Measurements from ENCODE around the gene ASXL1.

ASXL1 gene

DNA sequence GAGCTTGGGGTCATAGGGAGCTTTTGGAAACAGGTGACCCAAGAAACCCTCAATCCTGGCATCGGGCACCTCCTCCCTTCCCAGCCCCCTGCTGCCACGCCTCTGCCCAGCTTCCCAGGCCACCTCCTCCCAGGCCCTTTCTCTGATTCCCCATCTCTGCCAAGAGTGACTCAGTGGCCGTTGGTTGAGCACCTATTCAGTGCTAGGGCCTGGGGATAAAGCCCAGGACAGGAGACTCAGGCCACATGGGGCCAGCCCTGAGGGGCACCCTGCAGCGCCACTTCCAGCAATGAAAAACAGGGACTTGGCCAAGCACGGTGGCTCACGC lies 110.1 kb downstream of the ASXL1 start:
- no peak for DNase-seq

DNA sequence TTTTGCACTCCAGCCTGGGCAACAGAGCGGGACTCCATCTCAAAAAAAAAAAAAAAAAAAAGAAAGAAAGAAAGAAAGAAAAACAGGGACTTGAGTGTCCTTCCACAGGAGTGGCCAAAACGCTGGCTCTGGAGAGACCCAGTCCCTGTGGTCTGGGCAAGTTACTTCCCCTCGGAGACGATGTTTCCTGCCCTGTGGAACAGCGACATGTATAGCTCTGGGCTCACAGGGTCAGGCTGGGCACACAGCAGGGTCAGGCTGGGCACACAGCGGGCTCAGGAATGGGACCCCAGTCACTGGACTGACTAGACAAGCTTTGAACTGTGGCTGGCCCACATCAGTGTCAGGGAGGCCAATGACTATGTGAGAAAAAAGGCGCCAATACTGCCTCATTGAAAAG lies 110.7 kb downstream of the ASXL1 start:
- no peak for DNase-seq

DNA sequence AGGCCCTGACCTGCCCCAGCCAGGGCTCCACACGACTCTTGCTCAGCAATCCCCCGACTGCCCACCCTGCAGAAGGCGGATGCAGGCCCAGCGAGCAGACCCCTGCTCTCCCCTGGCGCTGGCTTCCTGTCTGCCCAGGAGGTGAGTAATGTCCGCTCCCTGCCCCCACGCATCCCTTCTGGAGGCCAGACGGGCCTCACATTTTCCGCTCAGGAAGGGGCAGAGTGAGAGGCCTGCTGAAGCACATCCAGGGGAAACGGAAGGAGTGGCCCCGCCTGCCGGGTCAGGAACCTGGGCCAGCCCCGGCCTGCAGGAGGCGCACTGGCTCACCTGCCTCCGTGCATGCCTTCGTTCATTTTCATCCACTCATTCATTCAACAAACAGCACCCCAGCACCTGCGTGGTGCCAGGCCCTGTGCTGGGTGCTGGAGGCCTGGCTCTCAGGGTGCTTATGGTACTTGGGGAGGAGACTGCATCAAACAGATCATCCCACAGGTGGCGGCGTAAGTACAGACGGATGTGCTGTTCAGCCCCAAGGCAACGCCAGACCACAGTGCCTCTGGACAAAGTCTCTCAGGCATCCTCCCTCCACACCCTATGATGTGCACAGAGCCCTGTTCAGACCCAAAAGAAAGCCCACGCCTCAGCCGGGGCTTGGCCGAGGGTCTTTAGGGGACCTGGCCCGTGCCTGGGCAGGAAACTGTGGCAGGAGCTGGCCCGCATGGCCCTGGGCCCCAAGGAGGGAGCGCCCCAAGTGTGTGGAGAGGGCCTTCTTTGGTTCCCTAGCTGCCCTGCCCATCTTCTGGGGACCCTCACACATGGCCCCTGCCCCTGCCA lies 112.1 kb downstream of the ASXL1 start:
- DNase-seq: peak; percentile 47

DNA sequence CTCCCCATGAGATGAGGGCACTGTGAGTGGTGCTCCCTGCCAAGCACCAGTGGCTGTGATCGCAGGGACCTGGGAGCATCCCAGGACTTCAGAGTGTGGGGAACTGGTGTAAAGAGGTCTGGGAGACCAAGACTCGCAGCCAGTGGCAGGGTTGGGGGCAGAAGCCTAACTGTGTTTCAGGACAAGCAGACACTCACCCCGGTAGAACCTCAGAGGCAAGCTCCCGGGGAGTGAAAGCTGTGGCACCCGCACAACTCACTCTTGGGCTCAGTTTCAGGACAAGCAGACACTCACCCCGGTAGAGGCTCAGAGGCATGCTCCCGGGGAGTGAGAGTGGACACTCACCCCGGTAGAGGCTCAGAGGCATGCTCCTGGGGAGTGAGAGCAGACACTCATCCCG lies 112.8 kb downstream of the ASXL1 start:
- no peak for DNase-seq

DNA sequence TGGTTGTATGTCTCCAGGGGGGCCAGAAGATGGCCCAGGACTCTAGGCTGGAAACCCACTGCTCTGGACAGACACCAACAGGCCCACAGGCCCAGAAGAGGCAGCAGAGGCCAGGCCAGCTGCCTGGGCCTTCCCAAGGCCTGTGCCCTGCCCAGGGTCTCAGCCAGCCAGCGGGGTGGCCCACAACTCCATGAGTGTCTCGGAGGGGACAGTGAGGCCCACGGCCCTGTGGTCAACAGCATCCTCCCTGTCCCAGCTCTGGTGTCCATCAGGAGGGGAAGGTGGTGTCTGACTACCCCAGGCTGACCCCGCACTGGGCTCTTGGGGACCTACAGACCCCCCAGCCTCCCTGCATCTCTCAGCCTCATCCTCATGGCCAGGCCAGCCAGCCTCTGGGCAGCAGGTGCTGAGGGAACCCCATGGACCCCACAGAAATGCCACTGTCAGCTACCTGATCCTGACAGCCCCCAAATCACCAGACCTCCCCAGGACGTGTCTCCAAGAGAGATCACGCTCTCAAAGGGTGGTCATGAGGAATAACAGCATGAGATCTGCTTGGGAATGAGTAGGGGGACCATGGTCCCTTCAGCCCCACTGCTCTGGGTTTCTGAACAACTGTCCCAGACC lies 114.6 kb downstream of the ASXL1 start:
- DNase-seq: no peak

DNA sequence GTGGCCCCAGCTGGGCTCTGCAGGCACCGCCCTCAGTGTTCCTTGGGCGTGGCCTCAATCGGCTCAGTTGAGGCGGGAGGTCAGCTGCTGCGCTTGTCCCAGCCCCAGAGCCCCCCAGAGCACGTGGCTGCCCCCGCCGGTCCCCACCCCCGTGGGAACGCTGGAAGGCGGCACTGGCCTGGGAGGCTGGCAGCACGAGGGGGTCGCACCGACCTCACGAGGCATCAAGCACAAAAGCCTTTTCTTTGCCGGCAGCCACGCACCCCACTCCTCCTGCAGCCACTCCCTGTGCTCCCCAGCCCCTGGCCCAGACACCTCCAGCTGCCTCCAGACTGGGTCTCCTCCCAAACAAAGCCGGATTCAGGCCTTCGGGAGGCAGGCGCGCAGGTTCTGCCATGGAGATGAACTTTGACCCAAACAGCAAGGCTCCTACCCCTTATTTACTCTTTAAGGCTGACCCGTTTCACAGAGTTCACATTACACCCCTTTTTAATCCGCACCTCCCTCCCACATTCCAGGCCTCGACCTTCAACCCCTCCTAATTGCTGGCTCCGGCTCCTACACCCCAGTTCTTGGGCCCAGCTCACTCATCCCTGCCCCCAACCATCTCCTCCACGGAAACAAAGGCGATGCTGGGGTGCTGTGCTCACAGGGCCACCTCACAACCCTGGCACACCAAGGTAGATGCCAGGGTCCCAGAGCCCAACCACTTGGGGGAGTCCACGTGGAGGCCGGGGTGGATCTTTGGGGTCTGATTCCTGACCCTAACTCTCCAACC lies 115.3 kb downstream of the ASXL1 start:
- DNase-seq: no peak

DNA sequence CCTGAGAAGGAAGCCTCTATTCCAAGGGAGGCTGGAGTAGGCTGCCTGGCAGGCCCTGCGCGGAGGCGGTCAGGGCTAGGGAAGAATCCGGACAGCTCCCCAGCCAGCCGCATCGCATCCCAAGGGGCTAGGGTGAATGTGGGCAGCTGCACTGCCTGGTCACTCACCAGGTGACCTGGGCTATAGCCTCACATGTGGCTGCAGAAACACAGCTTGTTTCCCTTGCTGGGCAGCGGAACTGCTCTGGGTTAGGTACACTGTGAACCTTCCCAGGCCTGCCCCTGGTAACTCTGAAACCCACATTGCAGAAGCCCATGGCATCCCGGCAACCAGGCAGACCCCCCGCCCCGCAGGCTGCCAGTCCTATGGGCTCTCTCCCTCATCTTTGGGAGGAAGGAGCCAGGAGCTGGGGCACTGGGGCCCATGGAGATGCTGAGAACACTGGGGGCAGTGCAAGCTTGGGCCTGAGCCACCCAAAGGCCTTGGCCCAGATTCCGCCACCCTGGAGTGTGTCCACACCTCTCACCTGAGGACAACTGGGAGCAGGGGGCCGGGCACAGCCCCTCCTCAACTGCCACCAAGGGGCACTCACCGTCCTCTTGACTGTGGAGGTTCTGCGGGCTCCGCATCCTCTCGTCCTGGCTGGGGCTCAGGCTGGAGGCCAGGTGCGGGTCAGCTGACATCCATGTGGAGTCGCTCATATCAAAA lies 116.0 kb downstream of the ASXL1 start:
- DNase-seq: no peak

DNA sequence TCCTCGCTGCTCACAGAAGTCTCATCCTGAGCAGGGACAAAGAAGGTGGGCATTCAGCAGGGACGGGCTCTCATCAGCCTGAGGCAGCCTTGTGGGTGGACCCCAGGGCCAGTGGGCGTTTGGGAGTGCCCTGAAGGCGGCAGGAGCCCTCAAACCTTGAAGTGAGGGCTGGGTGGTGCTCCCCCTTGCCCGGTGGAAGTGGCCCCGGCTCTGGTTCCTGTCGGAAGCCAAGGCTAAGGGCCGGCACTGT lies 116.5 kb downstream of the ASXL1 start:
- no peak for DNase-seq

DNA sequence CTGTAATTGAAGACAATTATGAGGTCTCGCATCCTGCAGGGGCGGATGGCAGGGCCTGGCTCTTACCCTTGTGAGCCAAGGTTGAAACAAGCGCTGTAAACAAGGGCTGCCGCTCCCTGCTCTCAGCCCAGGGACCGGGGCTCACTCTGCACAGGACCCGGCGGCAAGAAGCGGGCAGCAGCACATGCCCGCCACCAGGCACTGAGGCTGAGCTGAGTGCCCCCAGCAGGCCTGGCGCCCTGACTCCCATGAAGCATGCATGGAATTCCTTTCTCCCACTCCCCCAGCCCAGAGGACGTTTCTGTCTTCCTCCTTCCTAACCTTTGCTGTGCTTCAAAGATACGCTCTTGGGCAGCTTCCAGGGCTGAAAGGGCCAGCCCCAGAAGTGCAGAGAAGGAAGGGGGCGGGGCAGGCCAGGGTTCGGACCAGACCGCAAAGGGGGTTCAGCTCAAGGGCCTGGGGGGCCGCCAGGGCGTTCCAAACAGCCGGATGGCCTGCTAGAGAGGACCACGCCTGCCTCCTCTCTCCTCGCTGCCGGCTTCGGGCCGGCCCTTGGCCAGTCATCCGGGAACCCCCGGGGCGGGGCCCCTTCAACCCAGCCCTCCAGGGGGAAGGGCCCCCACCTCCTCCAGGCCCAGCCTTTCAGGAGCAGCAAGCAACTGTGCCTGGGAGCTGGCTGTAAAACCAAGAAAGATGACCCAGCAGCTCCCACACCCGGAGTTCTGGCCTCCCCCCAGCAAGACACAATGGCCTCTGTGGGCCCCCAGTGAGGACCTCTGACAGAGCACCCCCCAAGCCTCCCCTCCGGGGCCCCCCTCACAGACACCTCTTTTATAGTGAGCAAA lies 117.1 kb downstream of the ASXL1 start:
- DNase-seq: no peak

DNA sequence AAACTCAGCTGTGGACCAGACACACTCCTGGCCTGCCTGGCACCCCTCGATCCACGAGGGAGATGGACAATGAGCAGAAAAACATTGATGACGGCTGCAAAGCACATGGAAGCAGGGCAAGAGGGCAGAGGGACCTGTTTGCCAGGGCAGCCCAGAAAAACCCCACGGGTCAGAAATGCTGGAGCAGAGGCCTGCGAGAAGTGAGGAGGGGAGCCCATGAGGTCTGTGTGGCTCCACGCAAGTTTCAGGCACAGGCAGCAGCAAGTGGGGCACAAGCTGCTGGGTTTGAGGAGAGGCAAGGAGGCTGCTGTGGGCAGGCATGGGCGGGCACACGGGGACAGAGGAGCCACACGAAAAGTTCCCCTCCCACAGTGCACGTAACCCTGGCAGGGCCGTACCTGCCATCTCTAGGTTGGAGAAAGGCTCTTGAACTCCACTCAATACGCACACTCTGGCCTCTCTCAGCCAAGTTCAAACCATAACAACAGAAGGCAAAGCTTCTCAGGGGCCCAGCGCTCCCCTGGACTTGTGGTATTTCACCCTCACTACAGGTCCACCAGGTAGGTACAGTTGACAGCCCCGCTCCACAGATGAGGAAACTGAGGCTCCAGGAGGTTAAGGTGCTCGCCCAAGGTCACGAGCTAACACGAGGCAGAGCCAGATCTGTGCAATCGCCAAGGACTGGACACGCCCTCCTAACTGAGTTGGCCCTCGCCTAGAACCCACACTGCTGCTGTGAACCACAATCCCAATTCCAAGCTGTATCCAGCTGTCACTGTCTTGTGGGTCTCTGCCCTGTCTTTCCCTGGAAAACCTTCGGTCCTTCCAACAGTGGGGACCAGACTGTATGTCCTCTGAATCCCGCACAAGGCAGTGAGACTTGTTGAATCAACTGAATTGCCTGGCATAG lies 118.8 kb downstream of the ASXL1 start:
- no peak for DNase-seq

DNA sequence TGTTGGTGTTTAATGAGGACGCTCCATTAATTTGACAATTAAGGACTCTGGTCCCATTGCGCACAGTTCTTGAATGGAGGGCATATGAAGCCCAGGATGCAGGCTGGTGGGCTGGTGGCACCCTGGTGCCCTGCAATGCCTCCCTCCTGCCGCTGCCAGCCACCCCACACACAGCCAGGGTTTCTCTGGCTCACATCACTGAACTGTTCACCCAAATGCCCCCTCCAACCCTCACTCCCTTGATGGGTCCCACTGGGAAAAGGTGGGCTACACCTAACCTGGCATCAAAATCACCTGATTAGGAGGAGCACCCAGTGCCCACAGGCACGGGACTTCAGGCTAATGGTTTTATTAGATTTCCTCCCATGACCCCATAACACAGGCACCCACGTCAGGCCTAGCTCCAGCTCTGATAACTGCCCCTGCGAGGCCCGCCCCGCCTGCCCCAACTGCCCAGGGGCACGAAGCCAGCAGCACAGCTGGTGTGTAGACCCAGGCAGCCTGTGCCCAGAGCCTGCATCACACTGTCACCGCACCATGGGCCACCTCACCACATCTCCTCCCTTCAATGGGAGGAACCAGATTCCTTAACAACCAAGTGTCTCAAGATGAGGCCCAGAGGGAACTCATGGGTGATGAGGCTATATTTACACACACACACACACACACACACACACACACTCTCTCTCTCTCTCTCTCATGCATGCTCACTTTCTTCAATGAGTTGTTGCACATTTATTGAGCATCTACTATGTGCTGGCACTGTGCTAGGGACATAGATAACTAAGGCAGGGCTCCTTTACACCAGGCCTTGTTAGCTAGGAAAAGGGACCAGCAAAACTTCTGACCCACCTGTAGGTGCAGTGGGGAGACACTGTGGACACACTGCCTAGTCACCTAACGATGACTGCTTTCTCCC lies 119.7 kb downstream of the ASXL1 start:
- no peak for DNase-seq

DNA sequence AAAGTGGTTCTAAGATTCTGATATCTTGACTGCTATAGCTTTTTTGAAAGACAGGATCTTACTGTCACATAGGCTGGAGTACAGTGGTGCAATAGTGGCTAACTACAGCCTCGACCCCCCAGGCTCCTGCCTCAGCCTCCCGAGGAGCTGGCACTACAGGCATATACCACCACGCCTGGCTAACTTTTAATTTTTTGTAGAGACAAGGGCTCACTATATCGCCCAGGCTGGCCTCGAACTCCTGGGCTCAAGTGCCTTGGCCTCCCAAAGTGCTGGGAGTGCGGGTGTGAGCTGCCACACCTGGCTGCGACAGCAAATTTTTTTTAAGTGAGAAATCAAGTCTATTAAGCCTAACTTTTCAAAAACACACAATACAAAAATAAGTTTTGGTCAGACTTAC lies 120.4 kb downstream of the ASXL1 start:
- DNase-seq: no peak

DNA sequence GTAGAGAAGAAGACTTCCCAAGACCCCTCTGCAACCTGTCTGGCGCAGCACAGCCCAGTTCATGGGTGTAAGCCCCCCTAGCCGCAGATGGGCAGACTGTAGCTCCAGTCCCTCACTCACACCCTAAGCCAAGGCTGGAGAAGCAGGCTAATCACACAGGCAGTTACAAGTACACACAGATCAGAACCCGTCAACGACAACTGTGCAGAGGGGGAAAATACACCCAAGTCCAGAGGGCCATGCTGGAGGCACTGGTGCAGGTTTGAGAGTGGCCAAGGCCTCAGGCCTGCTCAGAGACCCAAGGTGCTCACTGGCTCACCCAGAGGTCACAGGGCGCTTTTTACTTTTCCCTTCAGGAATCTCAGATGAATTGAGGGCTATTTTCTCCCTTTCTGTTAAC lies 120.9 kb downstream of the ASXL1 start:
- DNase-seq: no peak

DNA sequence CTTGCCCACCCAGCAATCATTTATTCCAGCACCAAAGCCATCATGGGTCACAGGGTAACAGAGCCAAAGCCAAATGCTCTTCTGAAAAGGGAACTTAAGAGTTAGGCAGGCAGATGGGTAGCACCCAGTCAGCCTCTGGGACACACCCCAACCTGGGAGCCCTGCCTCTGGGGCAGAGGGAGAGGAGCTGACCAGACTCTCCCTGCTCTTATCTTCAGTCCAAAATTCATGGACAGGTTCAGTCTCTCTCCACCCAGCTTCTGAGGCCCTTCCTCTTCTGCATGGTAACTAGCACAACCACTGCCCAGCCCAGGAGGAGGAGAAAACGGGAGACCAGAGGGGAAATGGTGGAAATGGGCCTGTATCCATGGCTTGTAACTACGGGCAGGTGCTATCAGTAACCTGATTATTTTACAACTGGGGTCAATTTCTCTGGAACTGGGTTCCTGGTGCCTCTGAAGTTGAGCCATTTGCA lies 121.6 kb downstream of the ASXL1 start:
- no peak for DNase-seq

DNA sequence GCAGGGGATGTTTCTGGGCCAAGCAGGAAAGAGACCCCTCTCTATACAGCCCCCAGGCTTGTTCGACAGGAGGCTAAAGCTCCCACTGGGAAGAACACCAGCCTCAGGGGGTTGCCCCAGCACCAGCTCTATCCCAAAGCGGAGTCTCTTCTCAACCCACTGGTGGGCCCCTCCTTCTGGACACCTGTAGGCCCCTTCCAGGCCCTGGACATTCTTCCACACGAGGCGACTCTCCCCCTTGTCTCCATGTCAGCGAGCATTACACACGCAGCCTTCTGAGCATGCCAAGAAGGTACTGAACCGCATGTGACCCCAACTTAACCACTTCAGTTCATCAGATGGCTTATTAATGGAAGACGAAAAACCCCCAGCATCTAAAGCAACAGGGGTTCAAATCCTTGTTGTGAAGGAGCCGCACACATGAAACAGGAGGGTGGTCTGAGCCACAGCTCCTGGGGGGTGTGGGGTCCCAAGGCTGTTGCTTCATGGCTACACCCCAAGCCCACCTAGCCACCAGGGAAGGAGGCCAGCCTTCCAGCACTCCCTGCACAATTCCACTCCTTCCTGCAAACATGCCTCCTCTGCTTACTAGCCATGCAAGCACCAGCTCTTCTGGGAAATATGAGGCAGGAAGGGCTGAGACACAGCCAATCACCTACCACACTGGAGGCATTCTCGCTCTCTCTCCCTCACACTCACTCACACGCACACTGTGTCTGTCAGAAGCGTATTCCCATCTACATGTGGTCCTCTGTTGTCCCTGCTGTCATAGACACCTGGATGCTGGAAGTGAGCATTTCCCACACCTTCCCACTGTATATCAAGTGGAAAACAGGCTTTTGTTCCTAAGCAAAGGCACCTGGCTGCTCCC lies 122.5 kb downstream of the ASXL1 start:
- DNase-seq: no peak

DNA sequence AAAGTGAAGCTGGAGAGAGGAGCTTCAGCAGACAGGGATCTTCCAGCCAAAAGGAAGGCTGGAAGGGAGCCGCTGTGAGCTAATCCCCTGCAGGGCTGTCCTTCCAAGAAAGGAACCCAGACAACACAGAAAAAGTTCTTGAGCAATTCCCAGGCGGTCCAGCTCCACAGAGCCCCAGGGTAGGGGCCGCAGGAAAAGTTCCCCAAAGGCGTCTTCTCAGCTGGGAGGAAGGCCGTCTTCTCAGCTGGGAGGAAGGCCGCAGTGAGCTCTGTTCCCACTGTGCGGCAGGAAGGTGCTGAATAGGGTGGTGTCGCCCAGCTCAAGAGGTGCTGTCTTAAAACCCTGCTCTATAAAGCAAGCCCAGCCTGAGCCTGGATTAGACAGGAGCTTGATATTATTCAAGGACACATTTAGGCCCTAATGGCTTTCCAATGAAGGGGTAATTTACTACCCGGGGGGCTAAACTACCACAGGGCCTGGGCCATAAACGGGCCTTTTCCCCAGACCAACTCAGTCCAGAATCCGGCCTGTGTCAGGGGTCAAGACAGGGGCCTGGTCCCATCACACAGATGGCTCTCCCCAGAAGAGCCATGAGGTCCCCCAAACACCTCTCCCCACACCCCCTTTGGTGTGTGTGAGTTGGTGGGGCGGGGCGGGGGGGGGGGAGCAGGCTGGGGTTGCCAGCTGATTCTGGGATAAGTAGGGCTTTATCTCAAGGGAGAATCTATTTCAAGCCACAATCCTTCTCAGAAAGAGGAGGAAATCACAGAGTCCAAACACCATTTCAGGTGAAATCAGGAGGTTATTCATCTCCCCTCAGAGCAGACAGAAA lies 123.4 kb downstream of the ASXL1 start:
- DNase-seq: no peak

DNA sequence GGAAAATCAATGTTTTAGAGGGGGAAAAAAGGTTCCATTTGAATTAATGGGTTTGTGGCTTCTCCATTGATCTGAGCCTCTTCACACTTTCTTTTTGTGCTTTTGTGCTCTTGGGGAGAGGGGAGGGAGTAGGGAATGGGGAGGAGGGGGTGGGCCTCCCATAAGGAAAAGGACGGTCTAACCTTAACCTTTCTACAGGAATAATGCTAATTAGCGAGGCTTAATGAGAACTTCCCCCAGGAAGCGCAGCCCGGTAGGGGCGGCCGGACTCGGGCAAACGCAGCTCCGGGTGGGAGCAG lies 124.0 kb downstream of the ASXL1 start:
- no peak for DNase-seq

DNA sequence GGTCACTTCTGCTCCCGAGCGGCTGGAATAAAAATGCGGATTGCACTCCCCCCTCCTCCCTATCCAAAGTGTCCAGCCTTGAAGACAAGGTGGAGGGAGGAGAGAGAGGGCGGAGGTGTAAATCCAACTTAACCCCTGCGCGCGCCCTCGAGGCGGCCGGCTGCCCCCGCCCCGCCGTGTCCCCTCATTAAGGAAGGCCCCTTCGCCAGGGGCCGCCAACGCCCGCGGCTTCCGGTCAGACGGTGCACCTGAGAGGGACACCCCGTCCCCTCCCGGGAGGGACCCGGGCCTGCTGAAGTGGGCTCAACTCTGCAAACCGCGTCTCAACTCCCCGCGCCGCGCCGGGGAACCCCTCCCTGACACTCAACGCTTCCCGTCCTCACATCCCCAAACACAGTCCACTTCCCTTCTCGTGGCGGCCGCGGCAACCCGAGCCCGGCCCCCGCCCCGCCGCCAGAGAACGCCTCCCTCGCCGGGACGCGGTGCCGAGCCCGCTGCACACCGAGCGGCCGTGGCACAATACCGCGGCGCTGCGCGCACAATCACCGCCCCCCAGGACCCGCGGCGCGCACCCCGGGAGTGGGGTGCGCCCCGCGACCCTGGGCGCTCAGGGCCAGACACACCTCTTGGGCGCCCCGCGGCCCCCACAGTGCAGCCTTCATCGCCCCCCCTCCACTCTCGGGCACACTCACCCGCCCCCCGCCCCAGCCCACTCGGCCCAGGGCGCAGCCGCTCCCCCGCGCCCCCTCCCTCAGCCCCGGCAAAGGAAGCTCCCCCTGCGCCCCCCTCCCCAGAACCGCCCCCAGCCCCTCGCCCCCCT lies 124.5 kb downstream of the ASXL1 start:
- DNase-seq: peak; percentile 35

Data from activated CD4-positive, alpha-beta T cell treated with anti-CD3 and anti-CD28 coated beads for 48 hours (primary cell).